Measurements from ENCODE around the gene LRRFIP1. TPM values are rescaled to one million over a fixed set of nuclear protein-coding genes. Genes with fewer than 3 reads are reported as not detected.

Gene LRRFIP1
- polyA plus RNA-seq, 1 experiment: 50.4 TPM

DNA sequence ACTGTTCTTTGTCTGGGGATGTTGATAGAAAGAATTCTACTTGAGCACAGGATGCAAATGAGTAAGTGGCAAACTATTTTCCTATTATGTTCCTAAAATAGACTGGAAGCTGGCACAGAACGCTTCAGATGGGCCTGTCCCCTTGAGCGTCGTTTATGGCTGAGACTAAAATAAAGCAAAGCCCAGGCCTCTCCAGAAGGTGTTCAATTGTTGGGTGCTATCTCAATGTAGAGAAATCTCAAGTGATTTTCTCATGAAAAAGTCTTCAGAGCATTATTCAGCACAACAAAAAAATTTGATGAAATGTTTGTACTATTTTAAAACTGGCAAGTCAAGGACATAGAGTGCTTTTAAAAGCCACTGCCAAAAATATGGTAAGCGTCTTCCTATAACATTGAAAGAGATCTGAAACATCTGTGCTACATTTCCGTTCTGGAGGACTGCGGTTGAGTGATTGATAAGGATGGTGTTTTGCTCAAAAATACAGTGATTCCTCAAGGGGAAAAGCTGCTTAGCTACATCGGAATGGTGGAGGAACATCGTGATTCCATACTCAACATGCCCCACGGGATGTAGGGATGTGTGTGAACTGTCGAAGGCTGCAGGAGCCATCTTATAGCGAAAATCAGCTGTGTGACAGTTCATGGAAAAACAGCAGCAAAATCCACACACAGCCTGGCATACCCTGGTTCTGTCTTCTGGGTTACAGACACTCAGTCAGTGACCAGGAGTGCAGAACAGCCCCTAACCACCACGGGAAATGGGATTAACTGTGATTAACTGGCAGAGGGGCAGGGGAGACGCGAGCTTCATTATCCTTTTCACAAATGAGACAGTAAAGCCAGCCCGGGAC lies 10.4 kb upstream of the LRRFIP1 start:
- Histone ChIP-seq H3K27me3 (ENCODE audit: control insufficient read depth, insufficient read depth, low read length) (no peaks in the 10 kb centered on the region), H3K36me3 (ENCODE audit: control insufficient read depth, insufficient read depth, low read length) (no peaks in the 10 kb centered on the region), H3K4me3 (ENCODE audit: low read depth, low read length) (no peak overlapping the region)
- ChIA-PET POLR2A (no interaction called here), CTCF (interaction anchor here (1.0 to 1.6 kb wide), 3 partner anchors 9 to 128 kb away, joined by 3 to 5 read pairs (median 5); no protein-coding TSS in a partner anchor)
- TF ChIP-seq, protein P1, sequence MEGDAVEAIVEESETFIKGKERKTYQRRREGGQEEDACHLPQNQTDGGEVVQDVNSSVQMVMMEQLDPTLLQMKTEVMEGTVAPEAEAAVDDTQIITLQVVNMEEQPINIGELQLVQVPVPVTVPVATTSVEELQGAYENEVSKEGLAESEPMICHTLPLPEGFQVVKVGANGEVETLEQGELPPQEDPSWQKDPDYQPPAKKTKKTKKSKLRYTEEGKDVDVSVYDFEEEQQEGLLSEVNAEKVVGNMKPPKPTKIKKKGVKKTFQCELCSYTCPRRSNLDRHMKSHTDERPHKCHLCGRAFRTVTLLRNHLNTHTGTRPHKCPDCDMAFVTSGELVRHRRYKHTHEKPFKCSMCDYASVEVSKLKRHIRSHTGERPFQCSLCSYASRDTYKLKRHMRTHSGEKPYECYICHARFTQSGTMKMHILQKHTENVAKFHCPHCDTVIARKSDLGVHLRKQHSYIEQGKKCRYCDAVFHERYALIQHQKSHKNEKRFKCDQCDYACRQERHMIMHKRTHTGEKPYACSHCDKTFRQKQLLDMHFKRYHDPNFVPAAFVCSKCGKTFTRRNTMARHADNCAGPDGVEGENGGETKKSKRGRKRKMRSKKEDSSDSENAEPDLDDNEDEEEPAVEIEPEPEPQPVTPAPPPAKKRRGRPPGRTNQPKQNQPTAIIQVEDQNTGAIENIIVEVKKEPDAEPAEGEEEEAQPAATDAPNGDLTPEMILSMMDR (IDR thresholded peaks at IDR 0.05; ENCODE audit: insufficient read depth, low read depth, low read length): no peak
- DNase-seq (ENCODE audit: low read depth): peak; percentile 66

DNA sequence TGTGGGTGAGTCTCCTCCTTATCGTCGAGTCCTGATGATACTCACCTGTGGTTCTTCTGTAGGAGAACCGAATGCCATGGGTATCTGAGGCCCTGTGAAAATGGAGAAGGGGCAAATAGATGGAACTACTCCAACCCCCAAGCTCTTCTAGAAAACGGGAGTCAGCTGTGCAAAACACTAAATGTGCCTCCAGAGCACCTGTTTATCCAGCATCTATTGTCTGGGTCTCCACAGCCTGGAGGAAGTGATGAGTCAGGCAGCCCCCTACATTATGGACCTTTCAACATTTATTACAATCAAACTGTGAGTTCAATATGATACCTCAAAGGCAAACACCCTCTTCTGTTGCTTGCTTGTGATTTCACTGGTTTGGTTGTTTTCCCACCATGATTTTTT lies 9.8 kb upstream of the LRRFIP1 start:
- TF ChIP-seq, protein P1 (IDR thresholded peaks at IDR 0.05; ENCODE audit: insufficient read depth, low read depth, low read length): no peak
- H3K36me3 ChIP-seq (ENCODE audit: control insufficient read depth, insufficient read depth, low read length): no peaks in the 10 kb centered on the region
- no peak for DNase-seq (ENCODE audit: low read depth)
- H3K27me3 ChIP-seq (ENCODE audit: control insufficient read depth, insufficient read depth, low read length): no peaks in the 10 kb centered on the region
- ChIA-PET POLR2A (no interaction called here), CTCF (interaction anchor here (1.6 kb wide), 1 partner anchor 128 kb away, joined by 5 read pairs; no protein-coding TSS in a partner anchor)
- no peak overlapping the region for H3K4me3 ChIP-seq (ENCODE audit: low read depth, low read length)

DNA sequence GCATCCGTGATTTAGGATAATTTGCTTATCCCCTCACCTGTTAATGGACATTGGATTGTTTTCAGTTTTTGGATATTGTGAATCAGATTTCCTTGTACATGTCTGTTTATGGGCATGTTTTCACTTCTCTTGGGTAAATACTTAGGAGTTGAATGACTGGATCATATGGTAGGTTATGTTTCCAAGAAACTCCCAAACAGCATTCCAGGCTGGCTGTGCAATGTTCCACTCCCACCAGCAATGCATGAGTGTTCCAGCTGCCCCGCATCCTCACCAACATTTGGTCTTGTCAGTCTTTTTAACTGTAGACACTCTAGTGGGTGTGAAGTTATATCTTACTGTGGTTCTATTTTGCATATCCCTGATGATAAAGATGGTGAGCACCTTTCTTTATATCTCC lies 8.9 kb upstream of the LRRFIP1 start:
- Histone ChIP-seq H3K4me3 (ENCODE audit: low read depth, low read length) (no peak overlapping the region), H3K36me3 (ENCODE audit: control insufficient read depth, insufficient read depth, low read length) (no peaks in the 10 kb centered on the region), H3K27me3 (ENCODE audit: control insufficient read depth, insufficient read depth, low read length) (no peaks in the 10 kb centered on the region)
- CTCF ChIA-PET: no interaction called here
- peak; percentile 59 for DNase-seq (ENCODE audit: low read depth)
- TF ChIP-seq, protein P1 (IDR thresholded peaks at IDR 0.05; ENCODE audit: insufficient read depth, low read depth, low read length): no peak
- POLR2A ChIA-PET: no interaction called here

DNA sequence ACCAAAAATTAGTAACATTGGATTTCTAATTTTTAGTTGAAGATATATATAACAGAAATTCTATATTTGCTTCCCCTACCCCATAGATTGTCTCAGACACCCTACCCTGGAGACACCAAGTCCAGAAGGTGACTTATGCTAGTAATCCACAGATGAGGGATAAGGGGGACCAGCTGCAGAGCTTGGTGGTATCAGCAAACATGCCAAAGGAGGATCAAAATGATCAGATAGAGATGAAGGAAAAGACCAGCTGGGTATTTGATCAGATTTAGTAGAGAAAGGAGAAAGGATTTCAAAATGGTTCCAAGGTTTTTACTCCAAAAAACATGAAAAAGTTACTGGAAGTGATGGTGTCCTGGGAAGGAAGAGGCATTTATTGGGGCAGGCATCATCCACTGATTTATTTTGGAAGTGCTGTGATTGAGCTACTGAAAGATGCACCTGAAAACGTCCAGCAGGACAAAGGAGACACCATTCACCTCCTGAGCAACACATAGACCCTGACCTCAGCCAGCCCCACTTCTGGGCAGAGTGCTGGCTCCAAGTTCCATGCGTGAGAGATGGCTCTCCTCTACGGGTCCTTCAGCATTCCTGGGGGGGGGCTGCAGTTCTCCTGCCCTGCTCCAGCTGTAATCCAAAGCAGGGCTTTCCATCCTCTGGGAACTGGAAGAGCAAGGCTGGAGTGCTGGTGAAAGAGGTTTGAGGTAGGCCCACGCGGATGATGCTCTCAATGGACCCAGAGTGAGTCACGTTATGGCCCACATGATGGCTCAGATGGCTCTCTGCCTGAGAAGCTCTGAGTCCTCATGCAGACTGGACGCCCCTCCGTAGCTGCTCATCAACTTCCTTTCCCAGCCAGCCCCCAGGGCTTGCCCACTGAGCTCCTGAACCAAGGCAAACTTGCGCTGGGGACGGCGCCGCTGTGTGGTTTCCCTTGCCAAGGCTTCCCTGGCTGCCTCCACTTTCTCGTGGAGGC lies 3.7 kb upstream of the LRRFIP1 start:
- DNase-seq (ENCODE audit: low read depth): no peak
- TF ChIP-seq, protein P1 (IDR thresholded peaks at IDR 0.05; ENCODE audit: insufficient read depth, low read depth, low read length): no peak
- no peak overlapping the region for H3K4me3 ChIP-seq (ENCODE audit: low read depth, low read length)
- ChIA-PET POLR2A (no interaction called here), CTCF (no interaction called here)
- no peaks in the 10 kb centered on the region for H3K36me3 ChIP-seq (ENCODE audit: control insufficient read depth, insufficient read depth, low read length)
- H3K27me3 ChIP-seq (ENCODE audit: control insufficient read depth, insufficient read depth, low read length): no peaks in the 10 kb centered on the region

DNA sequence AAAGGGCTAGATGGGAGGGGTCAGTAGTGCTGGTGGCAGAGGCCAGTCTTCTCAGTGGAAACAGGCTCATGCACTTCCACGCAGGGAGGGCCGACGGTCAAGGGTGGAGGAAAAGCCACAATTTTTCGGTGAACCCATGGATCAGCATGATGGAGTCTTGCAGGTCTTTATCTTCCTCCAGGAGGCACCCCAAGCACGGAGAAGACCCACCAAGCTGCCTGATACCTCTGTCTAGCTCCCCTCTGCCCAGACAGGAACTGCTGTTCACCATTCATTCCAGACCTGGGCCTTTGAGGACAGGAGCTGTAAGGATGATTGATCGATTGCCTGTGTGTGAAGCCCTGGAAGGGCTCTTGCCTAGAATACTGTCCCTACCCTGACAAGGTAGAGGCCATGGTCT lies 2.8 kb upstream of the LRRFIP1 start:
- ChIA-PET CTCF (interaction anchor here (0.9 kb wide), 1 partner anchor 49 kb away, joined by 3 read pairs; no protein-coding TSS in a partner anchor), POLR2A (no interaction called here)
- Histone ChIP-seq H3K27me3 (ENCODE audit: control insufficient read depth, insufficient read depth, low read length) (no peaks in the 10 kb centered on the region), H3K36me3 (ENCODE audit: control insufficient read depth, insufficient read depth, low read length) (no peaks in the 10 kb centered on the region), H3K4me3 (ENCODE audit: low read depth, low read length) (no peak overlapping the region)
- TF ChIP-seq, protein P1 (IDR thresholded peaks at IDR 0.05; ENCODE audit: insufficient read depth, low read depth, low read length): no peak
- DNase-seq (ENCODE audit: low read depth): no peak
